Activated CD8-positive, alpha-beta memory T cell treated with anti-CD3 and anti-CD28 coated beads, Interleukin-2, amount 50 U/mL, for 4 hours (primary cell): ENCODE results near the gene NASP.

ENCODE experiments used
- DNase-seq: peaks from one replicate; pipeline ENCODE4 v3.0.0-alpha.2; 2020

The NASP gene

DNA sequence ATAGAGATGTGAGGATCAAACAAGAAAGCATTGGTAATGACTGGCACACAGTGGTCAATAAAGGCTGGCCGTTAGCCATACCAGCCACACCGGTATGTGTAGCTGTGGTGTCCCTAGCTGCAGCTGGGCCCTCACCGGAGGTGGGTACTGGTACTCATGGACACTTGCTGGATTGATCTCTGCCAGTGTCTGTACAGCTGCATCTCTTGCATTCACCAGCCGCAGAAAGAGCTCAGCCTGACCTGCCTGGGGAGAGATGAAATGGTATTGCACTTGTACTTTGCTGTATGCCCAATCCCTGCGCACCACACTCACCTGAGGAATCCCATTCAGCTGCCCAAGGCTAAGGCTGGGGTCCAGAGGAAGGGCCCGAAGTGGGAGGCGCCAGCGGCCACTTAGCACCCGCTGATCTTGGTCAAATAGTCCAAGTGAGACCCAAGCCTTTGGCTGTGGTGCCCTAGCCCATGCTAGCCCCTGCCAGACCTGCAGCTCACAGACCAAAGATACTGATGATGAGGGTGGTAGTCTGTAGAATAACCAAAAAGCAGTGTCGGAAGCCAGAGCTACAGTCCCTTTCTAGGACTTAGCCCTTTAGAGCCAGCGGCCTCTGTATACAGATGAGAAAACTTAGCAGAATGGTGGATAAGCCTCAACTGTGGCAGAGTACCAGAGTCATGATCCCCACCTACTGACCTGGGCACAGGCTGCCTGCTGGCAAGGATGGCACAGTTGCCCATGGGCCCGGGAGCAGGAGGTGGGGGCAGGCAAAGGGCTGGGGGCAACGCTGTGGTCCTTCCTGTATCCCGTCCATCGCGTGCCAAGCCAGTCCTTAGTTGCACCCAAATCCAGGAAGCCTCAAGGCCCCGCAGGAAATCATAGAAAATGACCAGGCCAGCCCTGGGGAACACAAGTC lies 37.0 kb downstream of the NASP start:
- no peak for DNase-seq

DNA sequence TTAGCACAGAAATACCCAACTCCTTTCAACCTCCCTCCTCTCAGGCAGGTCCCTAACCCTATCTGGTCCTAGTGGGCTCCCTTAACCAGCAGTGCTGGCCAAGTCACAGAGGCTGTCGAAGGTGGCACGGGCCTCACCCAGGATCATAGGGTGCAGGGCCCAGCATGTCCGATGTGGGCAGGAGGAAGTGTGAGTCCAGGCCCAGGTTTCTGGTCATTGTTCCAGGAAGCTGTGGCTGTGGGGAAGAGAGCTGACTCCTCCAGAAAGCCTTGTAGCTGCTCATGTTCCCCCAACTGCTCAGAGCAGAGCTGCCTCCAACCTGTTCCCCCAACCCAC lies 37.6 kb downstream of the NASP start:
- DNase-seq, result no peak

GRCh38 chr1:45621895-45622523 lies 38.2 kb downstream of the NASP start:
- no peak for DNase-seq

DNA sequence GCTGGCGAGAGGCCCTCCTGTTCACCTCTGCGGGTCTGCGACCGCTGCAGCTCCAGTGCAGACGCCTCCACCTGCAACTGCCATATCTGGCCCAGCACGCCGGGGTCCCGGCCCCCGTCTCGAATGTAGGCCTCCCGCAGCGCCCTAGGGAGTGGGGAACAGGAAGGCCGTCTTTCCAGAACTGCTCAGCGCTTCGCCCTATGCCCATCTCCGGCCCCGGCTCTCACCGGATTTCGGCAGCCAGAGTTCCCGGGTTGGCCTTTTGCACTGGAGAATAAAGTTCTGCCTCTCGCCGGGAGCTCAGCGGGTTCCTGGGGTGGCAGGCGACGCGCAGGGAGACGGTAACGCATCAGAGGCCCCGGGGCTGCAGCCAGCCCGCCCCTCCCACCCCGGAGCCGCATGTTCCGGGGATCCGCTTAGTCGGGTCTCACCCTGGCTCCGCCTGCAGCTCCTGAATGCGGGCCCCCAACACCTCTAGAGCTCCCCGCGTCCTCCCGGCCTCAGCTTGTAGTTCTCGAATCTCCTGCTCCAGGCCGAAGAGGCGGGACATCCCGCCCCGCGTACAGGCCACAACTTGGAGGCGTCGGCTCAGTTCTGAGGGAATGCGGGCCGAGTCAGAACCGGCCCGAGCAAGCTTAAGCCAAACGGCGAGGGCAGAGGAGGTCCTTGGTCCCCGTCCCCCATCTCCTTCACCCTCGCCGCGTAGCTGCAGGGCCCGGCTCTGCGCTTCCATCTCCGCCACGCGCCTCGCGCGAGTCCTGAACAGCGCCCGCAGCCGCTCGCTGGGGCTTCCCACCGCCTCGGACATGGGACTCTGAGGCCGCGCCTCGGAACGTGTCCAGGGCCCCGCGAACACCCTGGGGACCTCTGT lies 38.9 kb downstream of the NASP start:
- DNase-seq, result no peak

GRCh38 chr1:45623972-45624371 lies 40.1 kb downstream of the NASP start, which contains the start of gene CCDC17:
CCDC17 (minus strand) TSS chr1:45624054; CDS start chr1:45623909, 145 bp downstream.
- no peak for DNase-seq

DNA sequence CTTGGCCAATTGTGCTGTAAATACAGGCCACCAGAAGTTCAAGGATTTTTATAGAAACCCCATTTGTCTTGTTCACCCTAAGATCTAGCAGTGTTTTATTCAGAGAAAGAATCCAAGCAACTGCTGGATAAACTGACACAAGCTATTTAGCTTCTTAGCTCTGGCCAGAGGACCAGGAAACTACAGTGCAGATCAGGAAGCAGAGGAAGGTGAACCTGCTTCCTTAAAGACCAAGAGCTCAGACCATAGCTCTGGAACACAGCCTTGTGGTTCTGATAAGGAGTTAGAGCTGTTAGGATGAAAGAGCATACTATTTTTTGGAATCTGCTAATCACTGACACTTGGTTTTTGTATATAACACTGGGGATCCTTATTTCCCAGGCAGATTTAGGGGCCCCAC lies 45.2 kb downstream of the NASP start:
- no peak for DNase-seq

- DNase-seq, result no peak
These were observed 46.6 kb downstream of the NASP start for GRCh38 chr1:45630429-45630828.

- DNase-seq, result no peak
These were observed 51.4 kb downstream of the NASP start for GRCh38 chr1:45635211-45635610.

DNA sequence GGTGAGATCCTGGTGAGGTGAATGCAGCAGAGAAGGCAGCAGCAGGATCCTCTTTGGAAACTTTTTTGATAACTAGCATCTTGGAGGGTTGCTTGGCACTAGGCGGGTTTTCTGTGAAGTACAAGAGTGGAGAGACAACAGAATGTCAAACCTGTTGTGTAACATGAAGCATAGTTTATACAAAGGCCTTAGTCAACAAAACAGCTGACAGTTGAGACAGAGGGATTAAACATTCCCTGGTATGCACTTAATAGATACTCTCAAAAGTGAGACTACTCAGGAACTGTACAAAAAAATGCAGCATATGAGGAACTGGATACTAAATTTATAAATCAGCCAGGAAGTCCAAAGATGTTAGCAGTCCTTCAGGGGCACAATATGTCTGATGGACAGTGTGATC lies 56.5 kb downstream of the NASP start:
- DNase-seq, result no peak

DNA sequence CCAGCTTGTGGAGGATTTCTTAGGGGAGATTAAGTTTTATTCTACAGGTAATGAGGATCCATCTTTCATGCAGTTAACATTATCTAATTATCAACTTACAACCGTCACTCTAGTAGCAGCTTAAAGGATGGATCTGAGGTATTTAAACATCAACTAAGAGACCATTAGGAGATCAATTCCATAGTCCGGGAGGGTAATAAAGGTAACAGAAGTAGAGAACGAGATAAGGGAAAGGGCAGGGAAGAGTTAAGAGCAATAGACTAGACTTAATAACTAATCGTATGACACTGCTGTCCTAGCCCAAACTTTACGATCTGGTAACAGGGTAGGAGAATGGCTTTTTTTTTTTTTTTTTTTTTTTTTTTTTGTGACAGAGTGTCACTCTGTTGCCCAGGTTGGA lies 59.5 kb downstream of the NASP start:
- no peak for DNase-seq

GRCh38 chr1:45643978-45644377 lies 60.1 kb downstream of the NASP start:
- no peak for DNase-seq

DNA sequence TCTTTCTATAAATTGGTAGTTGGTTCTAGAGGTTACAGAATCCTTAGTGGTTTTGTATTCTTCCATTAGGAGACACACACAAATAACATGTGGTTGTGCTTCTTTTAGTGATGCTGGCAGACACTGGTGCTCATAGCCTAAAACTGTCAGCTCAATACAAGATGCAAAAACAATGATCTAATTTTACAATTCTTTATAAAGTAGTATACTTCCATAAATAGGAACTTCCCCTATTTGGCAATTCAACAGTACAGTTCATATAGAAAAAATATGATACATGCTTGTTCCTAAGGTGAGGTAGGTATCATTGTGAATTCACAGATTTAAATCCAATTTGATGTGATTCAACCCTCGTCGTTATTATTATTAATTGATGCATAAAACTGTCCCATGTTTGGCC lies 60.8 kb downstream of the NASP start:
- DNase-seq, result no peak

DNA sequence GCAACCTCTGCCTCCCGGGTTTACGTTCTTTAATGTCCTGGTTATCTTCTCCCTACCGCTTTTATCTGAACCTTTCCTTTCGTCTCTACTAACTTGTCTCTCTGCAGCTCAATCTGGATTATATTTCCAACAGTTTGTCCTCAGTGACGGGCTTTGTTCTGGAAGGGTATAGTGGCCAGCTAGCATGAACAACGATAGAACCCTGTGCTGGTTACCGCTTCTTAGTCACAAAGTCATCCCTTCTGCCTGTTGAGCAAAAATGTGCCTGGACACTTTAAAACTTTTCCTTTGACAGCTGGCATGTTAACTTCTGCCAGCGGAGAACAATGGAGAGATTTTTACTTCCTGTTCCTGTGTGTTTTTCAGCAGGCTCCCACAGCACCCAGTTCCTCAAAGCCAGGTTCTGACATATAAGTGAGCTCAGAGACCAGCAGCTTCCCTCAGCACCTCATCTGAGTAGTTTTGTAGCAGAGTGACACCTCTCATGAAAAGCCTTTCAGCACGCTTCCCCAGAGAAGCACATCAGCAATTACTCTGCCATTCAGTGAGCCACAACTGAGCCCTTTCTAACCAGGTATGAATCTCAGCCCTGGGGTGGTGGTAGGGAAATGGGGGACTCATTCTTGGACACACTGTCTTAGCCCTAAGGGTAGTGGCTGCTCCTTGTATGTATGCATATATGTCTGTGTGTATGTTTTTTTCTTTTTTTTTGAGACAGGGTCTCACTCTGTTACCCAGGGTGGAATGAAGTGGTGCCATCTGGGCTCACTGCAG lies 63.6 kb downstream of the NASP start:
- DNase-seq, result no peak

DNA sequence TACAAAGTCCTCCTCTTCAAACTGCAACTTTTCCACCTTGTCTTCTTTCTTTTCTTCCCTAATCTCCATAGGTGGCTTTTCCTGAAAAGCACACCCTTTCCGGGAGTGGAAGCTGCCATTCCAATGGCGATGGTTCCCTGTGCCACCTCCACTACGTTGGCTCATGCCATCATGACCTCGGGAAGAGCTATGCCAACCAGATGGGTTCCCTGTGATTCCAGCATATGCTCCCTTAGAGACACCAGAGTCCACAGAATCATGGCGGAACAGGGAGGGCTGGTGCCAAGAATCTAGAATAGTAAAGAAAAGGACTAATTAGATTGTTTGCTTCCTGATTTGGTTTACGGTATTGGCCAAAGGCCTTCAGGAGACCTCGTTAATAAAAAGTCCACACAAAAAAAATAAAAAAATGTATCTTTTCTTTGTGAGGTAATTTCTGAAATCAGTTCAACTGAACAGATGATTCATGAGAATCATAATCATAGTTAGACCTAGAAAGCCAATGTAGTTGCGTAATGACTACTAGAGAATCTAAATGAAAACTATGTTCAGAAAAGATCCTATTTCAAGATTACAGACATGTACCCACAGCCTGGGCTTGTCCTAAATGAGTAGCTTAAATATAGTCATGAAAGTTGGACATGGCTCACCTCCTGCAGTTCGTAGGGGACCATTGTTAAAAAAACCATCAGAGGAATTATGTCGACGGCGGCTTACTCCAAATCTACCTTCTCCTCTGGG lies 70.9 kb downstream of the NASP start:
- no peak for DNase-seq

DNA sequence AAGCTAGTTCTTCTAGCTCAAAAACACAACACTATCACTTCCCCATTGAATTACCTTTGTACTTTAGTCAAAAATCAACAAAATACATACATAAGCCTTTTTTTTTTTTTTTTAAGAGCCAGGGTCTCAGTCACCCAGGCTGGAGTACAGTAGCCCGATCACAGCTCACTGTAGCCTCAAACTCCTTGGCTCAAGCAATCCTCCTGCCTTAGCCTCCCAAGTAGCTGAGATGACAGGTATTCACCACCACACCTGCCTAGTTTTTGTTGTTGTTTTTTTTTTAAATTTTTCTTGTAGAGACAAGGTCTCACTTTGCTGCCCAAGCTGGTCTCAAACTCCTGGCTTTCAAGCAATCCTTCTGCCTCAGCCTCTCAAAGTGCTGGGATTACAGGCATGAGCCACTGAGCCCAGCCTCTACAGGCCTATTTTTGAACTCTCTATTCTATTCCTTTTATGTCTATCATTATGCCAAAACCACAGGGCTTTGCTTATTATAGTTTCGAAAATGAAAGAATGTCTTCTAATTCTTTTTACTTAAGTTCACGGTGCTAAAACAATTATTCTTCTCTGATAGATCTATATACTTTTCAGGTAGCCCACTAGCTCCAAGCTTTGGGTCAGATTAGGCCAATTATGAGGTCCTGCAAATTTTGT lies 72.9 kb downstream of the NASP start:
- DNase-seq, result no peak

- no peak for DNase-seq
These were observed 74.3 kb downstream of the NASP start for GRCh38 chr1:45658171-45658570.

GRCh38 chr1:45659222-45659621 lies 75.4 kb downstream of the NASP start:
- DNase-seq, result no peak

DNA sequence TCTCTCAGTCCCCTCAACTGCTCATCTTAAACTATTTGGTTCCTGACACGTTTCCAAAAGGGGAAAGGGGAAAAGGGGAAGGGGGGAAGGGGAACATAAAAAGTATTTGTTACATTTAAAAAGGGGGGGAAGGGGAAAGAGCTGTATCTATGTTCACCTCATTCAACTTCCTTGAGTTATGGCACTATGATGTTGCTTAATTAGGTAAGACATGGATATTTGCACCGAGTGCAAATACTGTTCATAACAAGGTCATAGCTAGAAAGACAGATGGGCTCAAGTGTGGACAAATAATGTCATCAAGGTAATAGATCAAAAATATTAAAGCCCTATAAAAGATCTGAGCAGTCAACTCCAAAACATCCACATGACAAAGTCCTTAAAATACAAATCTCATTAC lies 76.5 kb downstream of the NASP start:
- DNase-seq, result no peak

GRCh38 chr1:45666836-45667235 lies 83.0 kb downstream of the NASP start:
- DNase-seq, result no peak

GRCh38 chr1:45667321-45668111 lies 83.7 kb downstream of the NASP start:
- no peak for DNase-seq
